ENCODE data around the gene ELP2.

ELP2 gene

GRCh38 chr18:36141576-36141975, 11.9 kb downstream of the ELP2 start:
- no peak overlapping the region for H2BK120ac ChIP-seq (ENCODE audit: low read depth, low read length)
- no peak overlapping the region for H3K4me2 ChIP-seq (ENCODE audit: insufficient read depth, low read length, poor library complexity, severe bottlenecking)
- H2BK15ac ChIP-seq (ENCODE audit: low read length) = no peak overlapping the region
- no peak overlapping the region for H4K91ac ChIP-seq (ENCODE audit: low read depth, low read length, poor library complexity)
- no peak overlapping the region for H3K27ac ChIP-seq (replicated peaks; ENCODE audit: low read length)
- no CpG with 5 or more reads among the region's 4 CpGs for WGBS, 2 donors (ENCODE audit: extremely low coverage in 2 of 2, insufficient read length in 2 of 2, insufficient replicate concordance in 1 of 2)
- H3K36me3 ChIP-seq (replicated peaks in 1 of 2; ENCODE audit: control insufficient read depth in 2 of 2, insufficient read depth in 2 of 2, low read length in 2 of 2) = peaks cover 18 to 99% of the 10 kb centered on the region in 2 donors
- no peak overlapping the region for H4K8ac ChIP-seq (ENCODE audit: low read depth, low read length)
- no peak overlapping the region for H3K18ac ChIP-seq (ENCODE audit: low read length)
- H3K4me1 ChIP-seq (ENCODE audit: control insufficient read depth in 2 of 2, insufficient read depth in 1 of 2, low read depth in 1 of 2, low read length in 2 of 2) = no peaks in the 10 kb centered on the region
- no peak overlapping the region for H2AK5ac ChIP-seq (ENCODE audit: low read depth, low read length)
- no peaks in the 10 kb centered on the region for H3K27me3 ChIP-seq (ENCODE audit: control insufficient read depth in 3 of 3, insufficient read depth in 3 of 3, low read depth in 1 of 3, low read length in 3 of 3)
- H3K23ac ChIP-seq (ENCODE audit: low read depth, low read length, poor library complexity) = no peak overlapping the region
- H2BK5ac ChIP-seq (ENCODE audit: low read length) = no peak overlapping the region
- H3K9me3 ChIP-seq (replicated peaks in 1 of 2; ENCODE audit: control insufficient read depth in 2 of 2, insufficient read depth in 1 of 2, low read depth in 1 of 2, low read length in 2 of 2) = no peaks in the 10 kb centered on the region
- no peak for DNase-seq (ENCODE audit: low spot score)
- H3K79me1 ChIP-seq (ENCODE audit: low read depth, low read length) = no peaks in the 10 kb centered on the region
- no peak overlapping the region for H2AFZ ChIP-seq (ENCODE audit: low read length)
- H3K9ac ChIP-seq (ENCODE audit: low read depth, low read length, poor library complexity) = no peak overlapping the region
- no peak overlapping the region for H2BK12ac ChIP-seq (ENCODE audit: low read length)
- no peak overlapping the region for H3K14ac ChIP-seq (ENCODE audit: low read length)
- H3K4ac ChIP-seq (ENCODE audit: low read length) = no peak overlapping the region
- no peak overlapping the region for H3K4me3 ChIP-seq (ENCODE audit: low read length in 2 of 2)

DNA sequence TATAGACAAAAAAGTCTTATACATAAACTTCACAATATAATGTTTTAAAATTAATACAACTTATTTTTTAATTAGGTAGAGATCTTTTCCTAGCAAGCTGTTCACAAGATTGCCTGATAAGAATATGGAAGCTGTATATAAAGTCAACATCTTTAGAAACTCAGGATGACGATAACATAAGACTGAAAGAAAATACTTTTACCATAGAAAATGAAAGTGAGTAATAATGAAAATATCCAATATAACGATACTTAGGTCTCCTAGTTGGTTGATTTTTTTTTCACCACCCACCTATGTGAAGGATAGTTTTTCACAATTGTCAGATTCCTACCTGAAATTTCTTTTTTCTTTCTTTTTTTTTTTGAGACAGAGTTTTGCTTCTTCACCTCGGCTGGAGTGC, 13.1 kb downstream of the ELP2 start:
- Histone ChIP-seq H3K4me1 (ENCODE audit: control insufficient read depth in 2 of 2, insufficient read depth in 1 of 2, low read depth in 1 of 2, low read length in 2 of 2) (no peaks in the 10 kb centered on the region), H2AFZ (ENCODE audit: low read length) (no peak overlapping the region), H3K9ac (ENCODE audit: low read depth, low read length, poor library complexity) (no peak overlapping the region), H2BK12ac (ENCODE audit: low read length) (no peak overlapping the region), H3K18ac (ENCODE audit: low read length) (no peak overlapping the region), H2BK120ac (ENCODE audit: low read depth, low read length) (no peak overlapping the region), H4K91ac (ENCODE audit: low read depth, low read length, poor library complexity) (no peak overlapping the region), H3K4me2 (ENCODE audit: insufficient read depth, low read length, poor library complexity, severe bottlenecking) (no peak overlapping the region), H3K79me1 (ENCODE audit: low read depth, low read length) (no peaks in the 10 kb centered on the region), H3K36me3 (replicated peaks in 1 of 2; ENCODE audit: control insufficient read depth in 2 of 2, insufficient read depth in 2 of 2, low read length in 2 of 2) (peaks cover 19 to 99% of the 10 kb centered on the region in 2 donors), H3K23ac (ENCODE audit: low read depth, low read length, poor library complexity) (no peak overlapping the region), H2BK5ac (ENCODE audit: low read length) (no peak overlapping the region), H3K9me3 (replicated peaks in 1 of 2; ENCODE audit: control insufficient read depth in 2 of 2, insufficient read depth in 1 of 2, low read depth in 1 of 2, low read length in 2 of 2) (no peaks in the 10 kb centered on the region), H4K8ac (ENCODE audit: low read depth, low read length) (no peak overlapping the region), H3K27me3 (ENCODE audit: control insufficient read depth in 3 of 3, insufficient read depth in 3 of 3, low read depth in 1 of 3, low read length in 3 of 3) (no peaks in the 10 kb centered on the region), H3K4me3 (ENCODE audit: low read length in 2 of 2) (no peak overlapping the region), H2BK15ac (ENCODE audit: low read length) (no peak overlapping the region), H3K4ac (ENCODE audit: low read length) (no peak overlapping the region), H3K14ac (ENCODE audit: low read length) (no peak overlapping the region), H3K27ac (replicated peaks; ENCODE audit: low read length) (no peak overlapping the region), H2AK5ac (ENCODE audit: low read depth, low read length) (no peak overlapping the region)
- DNase-seq (ENCODE audit: low spot score) = no peak
- WGBS, 2 donors (ENCODE audit: extremely low coverage in 2 of 2, insufficient read length in 2 of 2, insufficient replicate concordance in 1 of 2) = no CpG with 5 or more reads among the region's 3 CpGs

DNA sequence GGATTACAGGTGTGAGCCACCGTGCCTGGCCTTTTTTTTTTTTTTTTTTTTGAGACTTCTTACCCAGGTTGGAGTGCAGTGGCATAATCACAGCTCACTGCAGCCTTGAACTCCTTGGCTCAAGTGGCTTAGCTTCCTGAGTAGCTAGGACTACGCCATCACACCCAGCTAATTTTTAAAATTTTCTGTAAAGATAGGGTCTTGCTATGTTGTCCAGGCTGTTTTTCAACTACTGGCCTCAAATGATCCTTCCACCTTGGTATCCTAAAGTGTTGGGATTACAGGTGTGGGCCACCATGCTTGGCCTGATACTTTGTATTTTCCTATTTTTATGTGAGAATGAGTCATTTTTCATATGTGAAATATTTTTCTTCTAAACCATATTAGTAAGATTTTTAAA, 13.7 kb downstream of the ELP2 start:
- H3K4me2 ChIP-seq (ENCODE audit: insufficient read depth, low read length, poor library complexity, severe bottlenecking) = no peak overlapping the region
- no peak overlapping the region for H3K4me3 ChIP-seq (ENCODE audit: low read length in 2 of 2)
- no peak overlapping the region for H2BK12ac ChIP-seq (ENCODE audit: low read length)
- no peak overlapping the region for H2BK5ac ChIP-seq (ENCODE audit: low read length)
- no peak overlapping the region for H3K14ac ChIP-seq (ENCODE audit: low read length)
- no peak overlapping the region for H2BK15ac ChIP-seq (ENCODE audit: low read length)
- H3K23ac ChIP-seq (ENCODE audit: low read depth, low read length, poor library complexity) = no peak overlapping the region
- H2BK120ac ChIP-seq (ENCODE audit: low read depth, low read length) = no peak overlapping the region
- H3K36me3 ChIP-seq (replicated peaks in 1 of 2; ENCODE audit: control insufficient read depth in 2 of 2, insufficient read depth in 2 of 2, low read length in 2 of 2) = peaks cover 18 to 97% of the 10 kb centered on the region in 2 donors
- no peaks in the 10 kb centered on the region for H3K79me1 ChIP-seq (ENCODE audit: low read depth, low read length)
- H3K9ac ChIP-seq (ENCODE audit: low read depth, low read length, poor library complexity) = no peak overlapping the region
- no peak overlapping the region for H3K27ac ChIP-seq (replicated peaks; ENCODE audit: low read length)
- no peak for DNase-seq (ENCODE audit: low spot score)
- H3K4ac ChIP-seq (ENCODE audit: low read length) = no peak overlapping the region
- H3K27me3 ChIP-seq (ENCODE audit: control insufficient read depth in 3 of 3, insufficient read depth in 3 of 3, low read depth in 1 of 3, low read length in 3 of 3) = no peaks in the 10 kb centered on the region
- no peak overlapping the region for H4K91ac ChIP-seq (ENCODE audit: low read depth, low read length, poor library complexity)
- H2AK5ac ChIP-seq (ENCODE audit: low read depth, low read length) = no peak overlapping the region
- no peaks in the 10 kb centered on the region for H3K4me1 ChIP-seq (ENCODE audit: control insufficient read depth in 2 of 2, insufficient read depth in 1 of 2, low read depth in 1 of 2, low read length in 2 of 2)
- H3K18ac ChIP-seq (ENCODE audit: low read length) = no peak overlapping the region
- H2AFZ ChIP-seq (ENCODE audit: low read length) = no peak overlapping the region
- H3K9me3 ChIP-seq (replicated peaks in 1 of 2; ENCODE audit: control insufficient read depth in 2 of 2, insufficient read depth in 1 of 2, low read depth in 1 of 2, low read length in 2 of 2) = no peaks in the 10 kb centered on the region
- no peak overlapping the region for H4K8ac ChIP-seq (ENCODE audit: low read depth, low read length)
- no CpG with 5 or more reads among the region's 2 CpGs for WGBS, 2 donors (ENCODE audit: extremely low coverage in 2 of 2, insufficient read length in 2 of 2, insufficient replicate concordance in 1 of 2)

GRCh38 chr18:36149514-36150289, 20.0 kb downstream of the ELP2 start:
- Histone ChIP-seq H2BK120ac (ENCODE audit: low read depth, low read length) (no peak overlapping the region), H3K4me2 (ENCODE audit: insufficient read depth, low read length, poor library complexity, severe bottlenecking) (no peak overlapping the region), H3K4ac (ENCODE audit: low read length) (no peak overlapping the region), H3K79me1 (ENCODE audit: low read depth, low read length) (no peaks in the 10 kb centered on the region), H3K27ac (replicated peaks; ENCODE audit: low read length) (no peak overlapping the region), H3K9ac (ENCODE audit: low read depth, low read length, poor library complexity) (no peak overlapping the region), H3K4me3 (ENCODE audit: low read length in 2 of 2) (no peak overlapping the region), H2BK12ac (ENCODE audit: low read length) (no peak overlapping the region), H2BK5ac (ENCODE audit: low read length) (no peak overlapping the region), H2AFZ (ENCODE audit: low read length) (no peak overlapping the region), H3K23ac (ENCODE audit: low read depth, low read length, poor library complexity) (no peak overlapping the region), H3K14ac (ENCODE audit: low read length) (no peak overlapping the region), H3K9me3 (replicated peaks in 1 of 2; ENCODE audit: control insufficient read depth in 2 of 2, insufficient read depth in 1 of 2, low read depth in 1 of 2, low read length in 2 of 2) (no peaks in the 10 kb centered on the region), H3K18ac (ENCODE audit: low read length) (no peak overlapping the region), H2AK5ac (ENCODE audit: low read depth, low read length) (no peak overlapping the region), H4K91ac (ENCODE audit: low read depth, low read length, poor library complexity) (no peak overlapping the region), H3K27me3 (ENCODE audit: control insufficient read depth in 3 of 3, insufficient read depth in 3 of 3, low read depth in 1 of 3, low read length in 3 of 3) (no peaks in the 10 kb centered on the region), H3K4me1 (ENCODE audit: control insufficient read depth in 2 of 2, insufficient read depth in 1 of 2, low read depth in 1 of 2, low read length in 2 of 2) (no peaks in the 10 kb centered on the region), H3K36me3 (replicated peaks in 1 of 2; ENCODE audit: control insufficient read depth in 2 of 2, insufficient read depth in 2 of 2, low read length in 2 of 2) (peaks cover 23 to 96% of the 10 kb centered on the region in 2 donors), H4K8ac (ENCODE audit: low read depth, low read length) (no peak overlapping the region), H2BK15ac (ENCODE audit: low read length) (no peak overlapping the region)
- no CpG with 5 or more reads among the region's 5 CpGs for whole genome bisulfite sequencing, 2 donors (ENCODE audit: extremely low coverage in 2 of 2, insufficient read length in 2 of 2, insufficient replicate concordance in 1 of 2)
- no peak for DNase-seq (ENCODE audit: low spot score)
